ENCODE measurements around the gene TMEM170B.

Gene TMEM170B

GRCh38 chr6:11589261-11589660 is 51.7 kb downstream of the TMEM170B start:
- Histone ChIP-seq H3K4me3 (no peak overlapping the region), H3K4me1 (peaks cover 0 to 27% (median 10%) of the 10 kb centered on the region in 4 donors), H3K27ac (no peak overlapping the region), H3K36me3 (no peaks in the 10 kb centered on the region), H3K27me3 (no peaks in the 10 kb centered on the region), H3K9me3 (no peaks in the 10 kb centered on the region)
- TF ChIP-seq CTCF (IDR thresholded peaks at IDR 0.05): no peak
- intact Hi-C loops (cut with DNase I; ENCODE audit: low total_unique reads): loop anchor here (5.0 to 10.0 kb wide), 2 partner anchors 643 to 1306 kb away; no protein-coding TSS in a partner anchor
- no peak for DNase-seq

DNA sequence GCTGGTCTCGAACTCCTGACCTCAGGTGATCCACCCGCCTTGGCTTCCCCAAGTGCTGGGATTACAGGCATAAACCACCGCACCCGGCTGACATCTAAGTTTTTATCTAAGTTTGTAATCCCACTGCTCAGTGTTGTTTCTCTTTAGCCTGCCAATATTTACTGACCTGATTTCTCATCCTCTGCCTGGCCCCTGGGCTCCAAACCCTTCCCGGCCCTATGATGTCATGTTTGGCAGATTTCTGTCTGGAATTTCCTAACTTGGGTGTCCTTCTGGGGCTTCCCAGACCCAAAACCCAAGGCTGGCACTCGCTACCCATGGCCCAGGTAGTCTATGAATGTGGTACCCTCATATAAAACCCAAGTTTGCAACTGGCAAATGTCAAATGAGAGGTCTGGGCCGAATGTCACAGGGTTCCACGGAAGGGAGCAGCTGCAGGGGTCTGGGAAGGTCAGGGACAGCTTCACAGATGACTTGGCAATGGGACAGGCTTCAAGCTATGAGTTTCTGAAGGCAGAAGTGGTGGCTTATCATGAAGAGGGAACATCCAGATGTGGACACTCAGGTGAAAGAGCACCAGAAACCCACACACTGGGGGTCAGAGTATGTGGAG is 54.9 kb downstream of the TMEM170B start:
- no peak for TF ChIP-seq CTCF (IDR thresholded peaks at IDR 0.05)
- H3K27ac ChIP-seq: no peak overlapping the region
- H3K9me3 ChIP-seq: no peaks in the 10 kb centered on the region
- no peak overlapping the region for H3K4me3 ChIP-seq
- peaks cover 0 to 15% (median 3%) of the 10 kb centered on the region in 4 donors for H3K4me1 ChIP-seq
- intact Hi-C loops (cut with DNase I; ENCODE audit: low total_unique reads): loop anchor here (10.0 kb wide), 1 partner anchor 52 kb away; no protein-coding TSS in a partner anchor
- H3K36me3 ChIP-seq: no peaks in the 10 kb centered on the region
- DNase-seq: no peak
- no peaks in the 10 kb centered on the region for H3K27me3 ChIP-seq

GRCh38 chr6:11593096-11593495 is 55.5 kb downstream of the TMEM170B start:
- no peak for DNase-seq
- no peak for TF ChIP-seq CTCF (IDR thresholded peaks at IDR 0.05)
- Histone ChIP-seq H3K9me3 (no peaks in the 10 kb centered on the region), H3K36me3 (no peaks in the 10 kb centered on the region), H3K27me3 (no peaks in the 10 kb centered on the region), H3K4me1 (peaks cover 0 to 15% (median 3%) of the 10 kb centered on the region in 4 donors), H3K27ac (no peak overlapping the region), H3K4me3 (no peak overlapping the region)
- intact Hi-C loops (cut with DNase I; ENCODE audit: low total_unique reads): loop anchor here (10.0 kb wide), 1 partner anchor 52 kb away; no protein-coding TSS in a partner anchor

DNA sequence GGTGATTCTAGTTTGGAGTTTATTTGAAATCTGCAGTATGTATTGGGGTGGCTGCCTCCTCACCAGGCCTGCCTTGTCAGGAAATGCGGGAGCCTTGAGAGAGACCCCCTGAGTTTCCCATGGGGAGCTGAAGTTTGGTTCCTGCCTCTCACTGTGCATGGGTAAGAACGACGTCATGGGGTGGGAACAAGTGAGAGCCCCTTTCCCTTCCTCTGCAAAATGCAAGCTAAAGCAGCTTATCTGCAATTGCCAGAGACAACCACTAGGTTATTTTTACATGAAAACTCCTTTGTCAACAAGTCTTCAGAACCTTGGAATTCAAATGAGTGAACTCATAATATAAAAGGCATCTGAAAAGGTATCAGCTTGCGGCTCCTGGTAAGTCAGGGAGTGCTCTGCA is 58.4 kb downstream of the TMEM170B start:
- intact Hi-C loops (cut with DNase I; ENCODE audit: low total_unique reads): loop anchor here (10.0 kb wide), 1 partner anchor 49 kb away; no protein-coding TSS in a partner anchor
- H3K27ac ChIP-seq: no peak overlapping the region

GRCh38 chr6:11596640-11597237 is 59.2 kb downstream of the TMEM170B start:
- Histone ChIP-seq H3K4me3 (no peak overlapping the region), H3K27me3 (no peaks in the 10 kb centered on the region), H3K9me3 (no peaks in the 10 kb centered on the region), H3K4me1 (peaks cover 0 to 15% (median 5%) of the 10 kb centered on the region in 4 donors), H3K27ac (no peak overlapping the region), H3K36me3 (no peaks in the 10 kb centered on the region)
- intact Hi-C loops (cut with DNase I; ENCODE audit: low total_unique reads): loop anchor here (10.0 kb wide), 1 partner anchor 48 kb away; no protein-coding TSS in a partner anchor
- no peak for TF ChIP-seq CTCF (IDR thresholded peaks at IDR 0.05)
- DNase-seq: no peak

More for the DNA sequence above, 58.4 kb downstream of the TMEM170B start:
- Histone ChIP-seq H3K4me1 (peaks cover 0 to 14% (median 5%) of the 10 kb centered on the region in 4 donors), H3K27me3 (no peaks in the 10 kb centered on the region), H3K36me3 (no peaks in the 10 kb centered on the region), H3K4me3 (no peak overlapping the region), H3K9me3 (no peaks in the 10 kb centered on the region)
- TF ChIP-seq CTCF (IDR thresholded peaks at IDR 0.05): no peak
- DNase-seq: no peak

Measured in tibial artery (tissue), 4 donors.